HCT116 (cell line): ENCODE results near the gene CYB5A. TPM values are rescaled to one million over a fixed set of nuclear protein-coding genes. Genes with fewer than 3 reads are reported as not detected.

Source experiments
- ATAC-seq: fragments of 200-7000 bp; cut with Tn5 transposase; 2 replicates; pipeline ENCODE4 v1.9.1; 2020; ENCODE audit warnings: mild to moderate bottlenecking, moderate library complexity
- BruUV-seq: library from RNA; stranded (reverse); fragments of 400-500 nt; replicated peaks from 2 replicates; lab custom pipeline; 2021; lab: Mats Ljungman, UMichigan
- CTCF ChIA-PET: fragments of 300-600 bp; sonication (Branson Sonifier 250); formaldehyde crosslinking; loops from one replicate; lab custom pipeline; 2021; ENCODE audit warnings: antibody characterized with exemption; lab: Charles Lee
- POLR2A ChIA-PET: fragments of 300-600, 350-600 bp; sonication (Branson Sonifier 250); formaldehyde crosslinking; loops from one replicate; lab custom pipeline; 2021; ENCODE audit warnings: antibody characterized with exemption; lab: Charles Lee
- RAD21 ChIA-PET, 2 experiments: fragments of 300-600 bp; sonication (Branson Sonifier 250); formaldehyde crosslinking; loops; one replicate each; lab custom pipeline; 2023; ENCODE audit warnings: low total read pairs in 2 of 2; ENCODE audit not compliant: uncharacterized antibody in 2 of 2, unreplicated experiment in 2 of 2, low non-redundant PET in 1 of 2; lab: Charles Lee
- DNase-seq: peaks from one replicate; pipeline ENCODE4 v3.0.0-alpha.2; 2010; ENCODE audit warnings: low read depth, low spot score
- H2AFZ ChIP-seq: fragments of 200-600 bp; shearing (Covaris generic), sonication (generic); 2 replicates; pipeline ENCODE4 v1.6.1; 2017; ENCODE audit warnings: low read depth, mixed run types, mixed read lengths, antibody characterized with exemption, low read length; ENCODE audit not compliant: poor library complexity, severe bottlenecking
- H3K27ac ChIP-seq: 2 replicates; pipeline ENCODE4 v1.5.1; 2012; ENCODE audit warnings: low read depth, low read length
- H3K27me3 ChIP-seq: fragments of 200-600 bp; sonication (generic); 2 replicates; pipeline ENCODE4 v1.6.1; 2016; ENCODE audit warnings: mixed run types, low read length, mixed read lengths; ENCODE audit not compliant: insufficient read depth
- H3K36me3 ChIP-seq, 2 experiments: fragments of 200-500 bp in 1 of 2; fragments of 200-600 bp in 1 of 2; sonication (Bioruptor generic) in 1 of 2; sonication (generic) in 1 of 2; 2 replicates each; pipeline versions ENCODE4 v1.5.1 to v1.6.1; 2014 to 2016; ENCODE audit warnings: low read length in 2 of 2, inconsistent platforms in 1 of 2, mixed read lengths in 1 of 2, mixed run types in 1 of 2; ENCODE audit not compliant: insufficient read depth in 2 of 2, control insufficient read depth in 1 of 2
- H3K4me1 ChIP-seq, 2 experiments: fragments of 200-600 bp in 1 of 2; sonication (generic) in 1 of 2; 2 replicates each; pipeline versions ENCODE4 v1.5.1 to v1.6.1; 2012 to 2017; ENCODE audit warnings: low read length in 2 of 2, inconsistent platforms in 1 of 2, mild to moderate bottlenecking in 1 of 2, mixed read lengths in 1 of 2, mixed run types in 1 of 2, moderate library complexity in 1 of 2; ENCODE audit not compliant: insufficient read depth in 2 of 2, control insufficient read depth in 1 of 2
- H3K4me2 ChIP-seq: fragments of 200-600 bp; sonication (generic); 2 replicates; pipeline ENCODE4 v1.6.1; 2017; ENCODE audit warnings: mixed run types, low read length, mixed read lengths
- H3K4me3 ChIP-seq, 2 experiments: fragments of 200-600 bp in 1 of 2; sonication (generic) in 1 of 2; replicated peaks in 1 of 2; 2 replicates each; pipeline ENCODE4 v1.5.1; 2011 to 2016; ENCODE audit warnings: low read length in 2 of 2, control low read depth in 1 of 2, low read depth in 1 of 2, mild to moderate bottlenecking in 1 of 2, mixed read lengths in 1 of 2, mixed run types in 1 of 2
- H3K79me2 ChIP-seq: fragments of 200-600 bp; sonication (generic); 2 replicates; pipeline ENCODE4 v1.6.1; 2017; ENCODE audit warnings: mild to moderate bottlenecking, mixed run types, low read length, moderate library complexity, mixed read lengths; ENCODE audit not compliant: insufficient read depth
- H3K9ac ChIP-seq: fragments of 200-600 bp; sonication (generic); 2 replicates; pipeline ENCODE4 v1.6.1; 2016; ENCODE audit warnings: low read length, mixed read lengths
- H3K9me2 ChIP-seq: fragments of 200-600 bp; sonication (generic), shearing (Covaris generic); 2 replicates; pipeline ENCODE4 v1.6.1; 2017; ENCODE audit warnings: mixed run types, mild to moderate bottlenecking, moderate library complexity; ENCODE audit not compliant: insufficient read depth
- H3K9me3 ChIP-seq, 2 experiments: fragments of 200-500 bp in 1 of 2; fragments of 200-600 bp in 1 of 2; sonication (Bioruptor generic) in 1 of 2; sonication (generic) in 1 of 2; 2 replicates each; pipeline ENCODE4 v1.6.1; 2014 to 2017; ENCODE audit warnings: low read length in 2 of 2, mixed read lengths in 2 of 2, inconsistent platforms in 1 of 2, low read depth in 1 of 2, mild to moderate bottlenecking in 1 of 2, mixed run types in 1 of 2, moderate library complexity in 1 of 2; ENCODE audit not compliant: control insufficient read depth in 1 of 2, insufficient read depth in 1 of 2
- H4K20me1 ChIP-seq: fragments of 200-600 bp; sonication (generic), shearing (Covaris generic); 2 replicates; pipeline ENCODE4 v1.6.1; 2017; ENCODE audit warnings: mixed run types, mild to moderate bottlenecking, moderate library complexity; ENCODE audit not compliant: insufficient read depth
- EZH2 ChIP-seq: fragments of 200-600 bp; sonication (generic); IDR thresholded peaks from 2 replicates; pipeline ENCODE4 v1.6.1; 2017; ENCODE audit warnings: antibody characterized with exemption, mixed run types
- EZH2phosphoT487 ChIP-seq: fragments of 200-600 bp; IDR thresholded peaks from 2 replicates; pipeline ENCODE4 v1.6.1; 2018; ENCODE audit warnings: antibody characterized with exemption, borderline replicate concordance
- FOSL1 ChIP-seq: IDR thresholded peaks from 2 replicates; pipeline ENCODE4 v1.6.1; 2012; ENCODE audit warnings: low read depth
- RAD21 ChIP-seq: IDR thresholded peaks from 2 replicates; pipeline ENCODE4 v1.6.1; 2012; ENCODE audit warnings: low read depth, mild to moderate bottlenecking
- intact Hi-C: fragments of 100-400 bp; cut with micrococcal nuclease; formaldehyde crosslinking; loops from 2 replicates; pipeline ENCODE4 v1.10.0; 2022
- total RNA-seq: library from RNA; stranded (reverse); gene quantifications from one replicate; pipeline ENCODE4 v1.2.1, GENCODE V29; 2021; ENCODE audit not compliant: unreplicated experiment
- TF ChIP-seq, protein P1 (sequence below): IDR thresholded peaks from 2 replicates; pipeline ENCODE4 v1.6.1; 2012
- TF ChIP-seq, protein P2 (sequence below), 3 experiments: fragments of 200-600 bp in 1 of 3; sonication (generic) in 1 of 3; IDR thresholded peaks in 2 of 3; conservative IDR thresholded peaks in 1 of 3; 2 replicates each; pipeline ENCODE4 v1.5.1; 2012 to 2017; ENCODE audit warnings: low read depth in 2 of 3, low read length in 2 of 3, antibody characterized with exemption in 1 of 3, borderline replicate concordance in 1 of 3, control low read depth in 1 of 3, mild to moderate bottlenecking in 1 of 3, mixed read lengths in 1 of 3, mixed run types in 1 of 3, moderate library complexity in 1 of 3; ENCODE audit not compliant: insufficient read depth in 1 of 3
- TF ChIP-seq, protein P3 (sequence below): IDR thresholded peaks from 2 replicates; pipeline ENCODE4 v1.6.1; 2012; ENCODE audit warnings: low read depth
- TF ChIP-seq, protein P4 (sequence below): IDR thresholded peaks from 2 replicates; pipeline ENCODE4 v1.6.1; 2012

CYB5A gene
- total RNA-seq, 1 experiment from 2014 or later, result 37.7 TPM

DNA sequence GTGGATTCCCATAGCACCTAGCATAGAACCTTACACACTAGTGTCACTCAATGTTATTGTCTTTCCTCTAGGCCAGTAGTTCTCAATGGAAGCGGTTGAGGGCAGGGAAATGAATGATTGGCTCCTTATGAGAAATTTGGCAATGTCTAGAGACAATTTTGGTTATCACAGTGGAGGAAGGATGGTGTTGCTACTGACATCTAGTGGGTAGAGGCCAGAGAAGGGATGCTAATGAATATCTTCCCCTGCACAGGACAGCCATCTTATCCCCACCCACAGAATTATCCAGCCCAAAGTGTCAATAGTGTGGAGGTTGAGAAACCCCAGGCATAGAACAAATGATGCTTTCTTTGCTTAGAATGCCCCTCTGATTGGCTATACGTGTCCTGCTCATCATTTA, 39.6 kb upstream of the CYB5A start:
- Histone ChIP-seq H3K9ac (no peak overlapping the region), H3K9me3 (no peaks in the 10 kb centered on the region), H3K27me3 (no peaks in the 10 kb centered on the region), H3K9me2 (no peaks in the 10 kb centered on the region), H3K79me2 (no peaks in the 10 kb centered on the region), H3K4me3 (no peak overlapping the region), H3K4me2 (no peak overlapping the region), H2AFZ (peak overlapping the region; percentile 37), H3K36me3 (no peaks in the 10 kb centered on the region), H3K4me1 (no peaks in the 10 kb centered on the region), H3K27ac (no peak overlapping the region), H4K20me1 (no peaks in the 10 kb centered on the region; the same call in 1 of the 2 replicates)
- intact Hi-C loops, result no loop called here
- BruUV-seq, result no TSS peak
- DNase-seq, result peak; percentile 18
- CTCF ChIA-PET, result no interaction called here
- ATAC-seq, result peak; percentile 93
- POLR2A ChIA-PET, result no interaction called here
- TF ChIP-seq, protein P1, sequence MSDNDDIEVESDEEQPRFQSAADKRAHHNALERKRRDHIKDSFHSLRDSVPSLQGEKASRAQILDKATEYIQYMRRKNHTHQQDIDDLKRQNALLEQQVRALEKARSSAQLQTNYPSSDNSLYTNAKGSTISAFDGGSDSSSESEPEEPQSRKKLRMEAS, result no peak
- TF ChIP-seq FOSL1 (no peak), EZH2 (no peak), EZH2phosphoT487 (no peak), RAD21 (peak; percentile 39)
- TF ChIP-seq, protein P2, sequence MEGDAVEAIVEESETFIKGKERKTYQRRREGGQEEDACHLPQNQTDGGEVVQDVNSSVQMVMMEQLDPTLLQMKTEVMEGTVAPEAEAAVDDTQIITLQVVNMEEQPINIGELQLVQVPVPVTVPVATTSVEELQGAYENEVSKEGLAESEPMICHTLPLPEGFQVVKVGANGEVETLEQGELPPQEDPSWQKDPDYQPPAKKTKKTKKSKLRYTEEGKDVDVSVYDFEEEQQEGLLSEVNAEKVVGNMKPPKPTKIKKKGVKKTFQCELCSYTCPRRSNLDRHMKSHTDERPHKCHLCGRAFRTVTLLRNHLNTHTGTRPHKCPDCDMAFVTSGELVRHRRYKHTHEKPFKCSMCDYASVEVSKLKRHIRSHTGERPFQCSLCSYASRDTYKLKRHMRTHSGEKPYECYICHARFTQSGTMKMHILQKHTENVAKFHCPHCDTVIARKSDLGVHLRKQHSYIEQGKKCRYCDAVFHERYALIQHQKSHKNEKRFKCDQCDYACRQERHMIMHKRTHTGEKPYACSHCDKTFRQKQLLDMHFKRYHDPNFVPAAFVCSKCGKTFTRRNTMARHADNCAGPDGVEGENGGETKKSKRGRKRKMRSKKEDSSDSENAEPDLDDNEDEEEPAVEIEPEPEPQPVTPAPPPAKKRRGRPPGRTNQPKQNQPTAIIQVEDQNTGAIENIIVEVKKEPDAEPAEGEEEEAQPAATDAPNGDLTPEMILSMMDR (IDR thresholded peaks at IDR 0.05 in 2 of 3, conservative IDR thresholded peaks at IDR 0.05 in 1 of 3; ENCODE audit: borderline replicate concordance in 1 of 3, insufficient read depth in 1 of 3, low read depth in 2 of 3, low read length in 2 of 3), result peak; percentile 26 to 36 (median 28); a peak in 4 of 6 replicates
- TF ChIP-seq, protein P3, sequence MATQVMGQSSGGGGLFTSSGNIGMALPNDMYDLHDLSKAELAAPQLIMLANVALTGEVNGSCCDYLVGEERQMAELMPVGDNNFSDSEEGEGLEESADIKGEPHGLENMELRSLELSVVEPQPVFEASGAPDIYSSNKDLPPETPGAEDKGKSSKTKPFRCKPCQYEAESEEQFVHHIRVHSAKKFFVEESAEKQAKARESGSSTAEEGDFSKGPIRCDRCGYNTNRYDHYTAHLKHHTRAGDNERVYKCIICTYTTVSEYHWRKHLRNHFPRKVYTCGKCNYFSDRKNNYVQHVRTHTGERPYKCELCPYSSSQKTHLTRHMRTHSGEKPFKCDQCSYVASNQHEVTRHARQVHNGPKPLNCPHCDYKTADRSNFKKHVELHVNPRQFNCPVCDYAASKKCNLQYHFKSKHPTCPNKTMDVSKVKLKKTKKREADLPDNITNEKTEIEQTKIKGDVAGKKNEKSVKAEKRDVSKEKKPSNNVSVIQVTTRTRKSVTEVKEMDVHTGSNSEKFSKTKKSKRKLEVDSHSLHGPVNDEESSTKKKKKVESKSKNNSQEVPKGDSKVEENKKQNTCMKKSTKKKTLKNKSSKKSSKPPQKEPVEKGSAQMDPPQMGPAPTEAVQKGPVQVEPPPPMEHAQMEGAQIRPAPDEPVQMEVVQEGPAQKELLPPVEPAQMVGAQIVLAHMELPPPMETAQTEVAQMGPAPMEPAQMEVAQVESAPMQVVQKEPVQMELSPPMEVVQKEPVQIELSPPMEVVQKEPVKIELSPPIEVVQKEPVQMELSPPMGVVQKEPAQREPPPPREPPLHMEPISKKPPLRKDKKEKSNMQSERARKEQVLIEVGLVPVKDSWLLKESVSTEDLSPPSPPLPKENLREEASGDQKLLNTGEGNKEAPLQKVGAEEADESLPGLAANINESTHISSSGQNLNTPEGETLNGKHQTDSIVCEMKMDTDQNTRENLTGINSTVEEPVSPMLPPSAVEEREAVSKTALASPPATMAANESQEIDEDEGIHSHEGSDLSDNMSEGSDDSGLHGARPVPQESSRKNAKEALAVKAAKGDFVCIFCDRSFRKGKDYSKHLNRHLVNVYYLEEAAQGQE, result no peak
- TF ChIP-seq, protein P4, sequence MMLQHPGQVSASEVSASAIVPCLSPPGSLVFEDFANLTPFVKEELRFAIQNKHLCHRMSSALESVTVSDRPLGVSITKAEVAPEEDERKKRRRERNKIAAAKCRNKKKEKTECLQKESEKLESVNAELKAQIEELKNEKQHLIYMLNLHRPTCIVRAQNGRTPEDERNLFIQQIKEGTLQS, result no peak
- RAD21 ChIA-PET, result no interaction called here
